Activated T-cell treated with anti-CD3 and anti-CD28 coated beads, Interleukin-2, amount 50 U/mL, for 72 hours (primary cell): ENCODE results near the gene PLA2G2E. TPM values are rescaled to one million over a fixed set of nuclear protein-coding genes. Genes with fewer than 3 reads are reported as not detected.
A peak's percentile ranks its signal among the peaks of the same experiment; 100 is the strongest.

Source experiments
- ATAC-seq, 2 donors: fragments of 150-1000 bp; cut with Tn5 transposase; replicated peaks in 1 of 2; 2 replicates each; pipeline ENCODE4 v1.10.0; 2021; ENCODE audit warnings: moderate library complexity in 2 of 2, mild to moderate bottlenecking in 1 of 2
- DNase-seq, 2 donors: peaks; one replicate each; pipeline ENCODE4 v3.0.0; 2021 to 2022; ENCODE audit warnings: mixed read lengths in 1 of 2
- H3K27ac Mint-ChIP-seq: one replicate; pipeline ENCODE4 v1.8.0; 2022; ENCODE audit warnings: mild to moderate bottlenecking, moderate library complexity, mixed read lengths
- H3K27me3 Mint-ChIP-seq: one replicate; pipeline ENCODE4 v1.8.0; 2022; ENCODE audit warnings: low read depth, mixed read lengths
- H3K36me3 Mint-ChIP-seq, 2 donors: one replicate each; pipeline ENCODE4 v1.8.0; 2022; ENCODE audit warnings: mixed read lengths in 2 of 2, mild to moderate bottlenecking in 1 of 2; ENCODE audit not compliant: insufficient read depth in 2 of 2
- H3K4me1 Mint-ChIP-seq: one replicate; pipeline ENCODE4 v1.8.0; 2022; ENCODE audit warnings: low read depth, mixed read lengths
- H3K4me3 Mint-ChIP-seq, 2 donors: one replicate each; pipeline ENCODE4 v1.8.0; 2022; ENCODE audit warnings: mild to moderate bottlenecking in 2 of 2, mixed read lengths in 2 of 2, moderate library complexity in 2 of 2
- H3K9me3 Mint-ChIP-seq, 2 donors: one replicate each; pipeline ENCODE4 v1.8.0; 2022; ENCODE audit warnings: mixed read lengths in 2 of 2
- total RNA-seq, 2 donors: library from RNA; stranded (reverse); gene quantifications; one replicate each; pipeline ENCODE4 v1.2.3, GENCODE V29; 2022

Gene PLA2G2E
- total RNA-seq, 2 donors from 2014 or later, result not detected

DNA sequence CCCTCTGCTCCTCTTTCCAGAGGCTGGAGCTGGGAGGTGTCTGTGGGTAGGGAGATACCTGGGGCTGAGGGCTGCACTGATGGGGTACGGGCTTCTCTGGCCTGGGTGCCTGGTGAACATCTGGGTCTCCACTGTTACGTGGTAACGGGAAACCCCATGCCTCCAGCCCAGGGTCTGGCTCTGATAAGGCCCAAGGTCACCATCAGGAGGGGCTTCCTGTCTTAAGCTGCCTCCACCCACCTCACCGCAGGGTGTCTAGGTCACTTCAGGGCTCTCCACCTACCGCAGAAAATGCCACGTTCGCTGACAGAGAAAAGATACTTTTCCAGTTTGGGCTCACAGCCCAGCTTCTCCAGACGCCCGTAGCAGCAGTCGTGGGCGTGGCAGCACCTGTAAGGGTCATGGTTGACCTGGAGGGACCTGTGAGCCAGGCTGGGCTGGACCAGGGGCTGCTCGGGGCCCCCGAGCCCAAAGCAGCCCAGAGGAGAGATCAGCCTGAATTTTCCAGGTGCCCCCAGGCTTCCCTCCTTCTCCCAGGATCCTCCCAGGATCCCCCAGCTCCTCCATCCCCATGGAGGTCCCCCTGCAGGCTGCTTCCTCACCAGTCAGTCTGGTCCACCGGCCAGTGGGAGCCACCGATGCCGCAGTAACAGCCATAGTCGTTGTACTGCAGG is 1.3 kb downstream of the PLA2G2E start:
- no peak for DNase-seq
- ATAC-seq, result no peak
- H3K27ac Mint-ChIP-seq, result no peak overlapping the region
- peaks cover 7% of the 10 kb centered on the region for H3K4me1 Mint-ChIP-seq
- no peaks in the 10 kb centered on the region for H3K27me3 Mint-ChIP-seq
- H3K9me3 Mint-ChIP-seq, result no peaks in the 10 kb centered on the region
- H3K36me3 Mint-ChIP-seq, result no peaks in the 10 kb centered on the region
- no peak overlapping the region for H3K4me3 Mint-ChIP-seq

DNA sequence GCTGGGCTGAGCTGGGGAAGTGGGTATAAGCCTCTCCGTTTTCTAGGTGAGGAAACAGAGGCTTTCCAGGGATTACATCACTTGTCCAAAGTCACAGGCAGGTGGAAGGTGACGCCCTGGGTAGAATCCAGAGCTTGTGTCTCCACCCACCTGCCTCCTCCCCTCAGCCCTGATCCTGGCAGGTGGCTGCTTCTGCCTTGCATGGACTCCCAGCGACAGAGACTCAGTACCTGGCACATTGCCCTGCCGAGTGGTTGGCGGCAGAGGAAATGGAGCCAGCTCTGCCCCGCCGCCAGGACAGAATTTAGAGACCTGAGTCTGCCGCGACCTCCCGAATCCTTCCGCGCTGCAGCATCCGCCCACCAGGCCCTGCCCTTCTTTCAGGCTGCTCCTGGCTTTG is 2.1 kb downstream of the PLA2G2E start:
- H3K4me3 Mint-ChIP-seq, result no peak overlapping the region
- ATAC-seq (no peak), DNase-seq (no peak)
- H3K27me3 Mint-ChIP-seq, result no peaks in the 10 kb centered on the region
- no peak overlapping the region for H3K27ac Mint-ChIP-seq
- H3K9me3 Mint-ChIP-seq, result no peaks in the 10 kb centered on the region
- H3K4me1 Mint-ChIP-seq, result peaks cover 7% of the 10 kb centered on the region
- H3K36me3 Mint-ChIP-seq, result no peaks in the 10 kb centered on the region

DNA sequence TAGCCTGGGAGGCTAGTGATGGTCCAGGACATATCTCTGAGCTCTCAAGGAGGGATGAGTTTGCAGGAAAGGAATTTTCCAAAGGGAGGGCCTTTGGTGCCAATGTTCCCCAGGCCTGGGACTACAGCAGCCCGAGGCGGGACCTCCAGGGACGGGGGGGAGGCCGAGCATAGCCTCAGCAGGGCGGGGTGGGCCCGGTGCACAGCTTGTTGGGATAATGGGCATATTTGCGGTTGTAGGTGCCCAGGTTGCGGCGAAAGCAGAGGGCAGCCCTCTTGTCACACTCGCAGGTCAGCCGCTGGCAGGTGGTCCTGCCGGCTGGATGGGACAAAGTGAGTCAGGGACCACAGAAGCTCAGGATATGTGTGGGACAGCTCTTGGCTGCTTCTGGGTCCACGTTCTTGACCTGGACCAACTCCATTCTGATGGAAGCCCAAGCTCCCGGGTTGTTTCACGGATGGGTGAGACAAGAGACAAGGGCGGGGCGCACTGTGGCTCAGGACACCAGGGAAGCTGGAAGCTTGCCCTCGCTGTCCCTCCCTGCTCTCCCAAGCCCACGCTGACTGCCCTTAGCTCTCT is 3.2 kb downstream of the PLA2G2E start:
- DNase-seq, result no peak
- peaks cover 7% of the 10 kb centered on the region for H3K4me1 Mint-ChIP-seq
- no peaks in the 10 kb centered on the region for H3K27me3 Mint-ChIP-seq
- H3K4me3 Mint-ChIP-seq, result no peak overlapping the region
- no peak for ATAC-seq
- no peak overlapping the region for H3K27ac Mint-ChIP-seq
- no peaks in the 10 kb centered on the region for H3K36me3 Mint-ChIP-seq
- H3K9me3 Mint-ChIP-seq, result no peaks in the 10 kb centered on the region

DNA sequence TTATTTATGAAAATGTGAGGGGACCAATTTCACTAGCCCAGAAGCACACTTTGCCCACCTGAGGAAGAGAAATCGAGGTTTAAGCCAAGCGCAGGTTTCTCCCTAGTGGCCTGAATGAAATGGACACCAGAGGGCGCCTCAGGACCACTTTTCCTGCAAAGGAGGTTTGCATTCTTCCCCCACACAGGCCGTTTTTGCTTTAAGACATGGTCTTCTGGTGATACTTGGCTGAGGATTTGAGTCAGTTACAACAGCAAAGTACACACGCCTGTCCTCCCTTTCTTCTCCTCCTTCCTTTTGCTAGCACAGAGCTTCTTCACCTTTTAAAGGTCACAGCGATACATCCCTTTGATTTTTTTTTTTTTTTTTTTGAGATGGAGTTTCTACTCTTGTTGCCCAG is 5.4 kb downstream of the PLA2G2E start:
- peaks cover 7% of the 10 kb centered on the region for H3K4me1 Mint-ChIP-seq
- ATAC-seq, result peak; percentile 72 to 80

DNA sequence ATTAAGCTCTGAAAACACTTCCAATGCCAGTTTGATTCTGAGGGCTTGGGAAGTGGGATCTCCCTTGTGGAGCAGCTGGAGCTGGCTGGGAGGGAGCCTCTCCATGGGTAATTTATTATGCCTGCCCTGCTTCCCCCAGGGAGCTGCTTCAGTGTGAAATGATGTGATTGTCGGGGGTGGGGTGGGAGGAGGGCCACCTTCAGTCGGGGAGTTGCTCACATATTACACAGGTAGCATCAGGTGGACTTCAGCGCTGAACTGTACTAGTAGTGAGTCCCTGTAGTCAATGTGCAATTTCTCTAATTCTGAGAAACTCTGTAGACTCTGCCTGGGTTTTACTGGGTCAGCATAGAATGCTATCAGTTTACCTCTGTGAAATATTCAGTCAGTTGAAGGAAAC is 12.8 kb downstream of the PLA2G2E start:
- no peak overlapping the region for H3K27ac Mint-ChIP-seq
- H3K4me1 Mint-ChIP-seq, result no peaks in the 10 kb centered on the region
- no peak overlapping the region for H3K4me3 Mint-ChIP-seq
- no peak for DNase-seq
- peaks cover 0 to 14% of the 10 kb centered on the region in 2 donors for H3K36me3 Mint-ChIP-seq
- ATAC-seq, result no peak
- H3K9me3 Mint-ChIP-seq, result no peaks in the 10 kb centered on the region
- H3K27me3 Mint-ChIP-seq, result no peaks in the 10 kb centered on the region

More for the DNA sequence above, 5.4 kb downstream of the PLA2G2E start:
- peak; percentile 82 to 83 for DNase-seq
- H3K9me3 Mint-ChIP-seq, result no peaks in the 10 kb centered on the region
- no peaks in the 10 kb centered on the region for H3K36me3 Mint-ChIP-seq
- peak overlapping the region; percentile 34 for H3K27ac Mint-ChIP-seq
- H3K27me3 Mint-ChIP-seq, result no peaks in the 10 kb centered on the region
- no peak overlapping the region for H3K4me3 Mint-ChIP-seq

DNA sequence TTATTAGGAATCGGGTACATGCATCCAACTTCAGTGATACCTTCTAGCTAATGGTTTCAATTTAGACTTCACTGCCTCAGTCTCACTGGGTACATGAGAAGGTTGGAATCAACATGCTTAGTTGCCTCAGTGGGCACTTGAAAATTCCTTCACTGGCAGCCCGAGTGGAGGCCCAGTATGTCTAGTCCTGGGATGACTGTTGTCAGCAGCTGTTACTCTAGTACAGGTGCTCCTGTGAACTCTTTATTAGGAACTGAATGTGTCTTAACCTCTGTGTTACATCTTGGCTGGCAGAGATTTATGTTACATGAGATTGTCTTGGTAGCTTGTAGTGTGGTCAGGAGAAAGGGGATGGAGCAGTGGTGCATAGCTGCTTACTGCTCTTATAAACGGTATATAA is 13.4 kb downstream of the PLA2G2E start:
- ATAC-seq, result no peak
- no peaks in the 10 kb centered on the region for H3K27me3 Mint-ChIP-seq
- no peaks in the 10 kb centered on the region for H3K9me3 Mint-ChIP-seq
- no peak overlapping the region for H3K27ac Mint-ChIP-seq
- H3K36me3 Mint-ChIP-seq, result peaks cover 1 to 16% of the 10 kb centered on the region in 2 donors
- no peak for DNase-seq
- no peaks in the 10 kb centered on the region for H3K4me1 Mint-ChIP-seq
- H3K4me3 Mint-ChIP-seq, result no peak overlapping the region

DNA sequence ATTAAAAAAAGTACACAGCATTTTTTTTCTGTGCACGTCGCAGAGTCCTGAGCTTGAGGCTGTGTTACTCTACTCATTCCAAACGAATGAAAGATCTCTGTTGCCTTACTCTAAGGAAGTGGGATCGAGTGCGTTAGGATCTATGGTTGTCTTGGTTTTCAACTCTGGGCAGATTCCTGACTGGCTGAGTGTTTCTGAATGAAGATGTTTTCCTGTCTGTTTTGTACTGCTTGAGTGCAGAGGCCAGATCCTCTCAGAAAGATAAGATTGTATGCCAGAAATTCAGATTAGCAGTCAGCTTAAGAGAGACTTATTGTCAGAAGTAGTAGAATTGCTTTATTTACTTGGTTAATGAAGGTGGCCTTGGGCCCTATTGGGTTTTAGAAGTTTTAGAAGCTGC is 14.0 kb downstream of the PLA2G2E start:
- peaks cover 2 to 18% of the 10 kb centered on the region in 2 donors for H3K36me3 Mint-ChIP-seq
- no peaks in the 10 kb centered on the region for H3K27me3 Mint-ChIP-seq
- no peaks in the 10 kb centered on the region for H3K9me3 Mint-ChIP-seq
- H3K27ac Mint-ChIP-seq, result no peak overlapping the region
- DNase-seq (no peak), ATAC-seq (no peak)
- no peak overlapping the region for H3K4me3 Mint-ChIP-seq
- H3K4me1 Mint-ChIP-seq, result no peaks in the 10 kb centered on the region

DNA sequence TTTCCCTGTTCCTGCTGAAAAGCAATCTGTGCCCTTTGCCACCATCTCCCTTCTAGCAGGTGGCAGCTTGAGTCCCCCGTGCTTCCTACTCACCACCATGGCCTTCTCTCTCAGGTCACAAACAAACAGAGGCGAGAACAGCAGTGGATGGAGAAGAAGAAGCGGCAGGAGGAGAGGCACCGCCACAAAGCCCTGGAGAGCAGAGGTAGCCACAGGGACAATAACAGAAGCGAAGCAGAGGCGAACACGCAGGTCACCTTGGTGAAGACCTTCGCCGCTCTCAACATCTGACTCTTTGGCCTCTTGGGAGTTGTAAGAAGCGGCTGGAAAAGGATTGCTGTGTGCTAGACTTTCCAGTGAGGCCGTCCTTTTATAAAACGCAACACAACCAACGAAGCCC is 16.0 kb downstream of the PLA2G2E start:
- Mint-ChIP-seq H3K27ac (no peak overlapping the region), H3K9me3 (no peaks in the 10 kb centered on the region)

DNA sequence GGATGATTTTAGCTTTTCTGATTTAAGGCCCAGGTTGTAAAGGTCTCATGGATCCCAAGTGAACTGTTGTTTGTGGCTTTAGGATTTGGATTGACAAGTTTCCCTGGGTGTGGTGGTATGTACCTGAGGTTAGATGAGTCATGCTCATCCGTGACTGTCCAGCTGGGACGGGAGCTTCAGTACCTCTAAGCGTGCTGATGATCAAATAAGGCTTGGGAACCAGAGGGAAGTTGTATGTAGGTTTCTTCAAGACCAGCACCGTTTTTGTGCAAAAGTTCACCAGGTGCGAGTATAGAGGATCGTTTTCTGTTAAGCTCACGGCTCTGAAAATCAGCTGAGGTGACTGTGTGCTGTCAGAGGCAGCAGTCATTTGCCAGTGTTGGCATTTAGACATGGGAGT is 19.8 kb downstream of the PLA2G2E start:
- ATAC-seq (no peak), DNase-seq (no peak)
- no peak overlapping the region for H3K4me3 Mint-ChIP-seq
- H3K9me3 Mint-ChIP-seq, result no peaks in the 10 kb centered on the region
- H3K36me3 Mint-ChIP-seq, result peaks cover 4 to 29% of the 10 kb centered on the region in 2 donors
- no peak overlapping the region for H3K27ac Mint-ChIP-seq
- H3K4me1 Mint-ChIP-seq, result no peaks in the 10 kb centered on the region
- no peaks in the 10 kb centered on the region for H3K27me3 Mint-ChIP-seq

More for the DNA sequence above, 16.0 kb downstream of the PLA2G2E start:
- Mint-ChIP-seq H3K27me3 (no peaks in the 10 kb centered on the region), H3K36me3 (peaks cover 2 to 22% of the 10 kb centered on the region in 2 donors), H3K4me3 (no peak overlapping the region), H3K4me1 (no peaks in the 10 kb centered on the region)
- DNase-seq (no peak), ATAC-seq (no peak)

DNA sequence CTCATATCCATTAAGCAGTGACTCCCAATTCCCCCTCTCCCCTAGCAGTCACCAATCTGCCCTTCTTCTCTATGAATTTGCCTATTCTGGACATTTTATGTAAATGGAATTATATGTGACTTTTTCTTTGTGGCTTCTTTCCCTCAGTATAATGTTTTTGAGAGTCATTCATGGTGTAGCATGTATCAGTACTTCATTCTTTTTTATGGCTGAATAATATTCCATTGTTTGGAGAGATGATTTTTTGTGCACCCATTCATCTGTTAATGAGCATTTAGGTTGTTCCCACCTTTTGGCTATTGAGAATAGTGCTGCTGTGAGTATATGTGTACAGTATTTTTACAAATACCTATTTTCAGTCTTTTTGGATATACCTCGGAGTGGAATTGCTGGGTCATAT is 21.8 kb downstream of the PLA2G2E start:
- no peak overlapping the region for H3K4me3 Mint-ChIP-seq
- no peaks in the 10 kb centered on the region for H3K9me3 Mint-ChIP-seq
- DNase-seq, result no peak
- no peak overlapping the region for H3K27ac Mint-ChIP-seq
- H3K4me1 Mint-ChIP-seq, result no peaks in the 10 kb centered on the region
- H3K36me3 Mint-ChIP-seq, result peaks cover 4 to 26% of the 10 kb centered on the region in 2 donors
- no peaks in the 10 kb centered on the region for H3K27me3 Mint-ChIP-seq
- no peak for ATAC-seq

DNA sequence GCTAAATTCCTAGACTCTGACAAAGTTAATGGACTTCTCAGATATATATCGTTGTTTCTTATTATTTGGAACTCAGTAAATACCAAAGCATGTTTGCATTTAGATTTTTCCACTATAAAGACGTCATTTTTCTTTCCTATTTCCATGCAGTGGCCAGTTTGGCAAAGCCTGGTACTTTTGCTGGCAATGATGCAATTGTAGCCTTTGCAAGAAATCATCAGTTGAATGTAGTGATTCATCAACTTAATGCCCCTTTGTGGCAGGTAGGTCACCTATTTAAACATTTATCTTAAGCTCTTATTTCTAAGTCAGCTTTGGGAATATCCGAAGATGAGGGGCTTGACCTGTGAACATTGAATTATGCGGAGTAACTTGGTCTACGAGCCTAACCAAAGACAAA is 29.2 kb downstream of the PLA2G2E start:
- H3K27me3 Mint-ChIP-seq, result no peaks in the 10 kb centered on the region
- H3K4me3 Mint-ChIP-seq, result no peak overlapping the region
- DNase-seq (no peak), ATAC-seq (no peak)
- peak overlapping the region; percentile 43 for H3K27ac Mint-ChIP-seq
- no peaks in the 10 kb centered on the region for H3K4me1 Mint-ChIP-seq
- H3K36me3 Mint-ChIP-seq, result peaks cover 9% of the 10 kb centered on the region in 2 donors
- H3K9me3 Mint-ChIP-seq, result no peaks in the 10 kb centered on the region

DNA sequence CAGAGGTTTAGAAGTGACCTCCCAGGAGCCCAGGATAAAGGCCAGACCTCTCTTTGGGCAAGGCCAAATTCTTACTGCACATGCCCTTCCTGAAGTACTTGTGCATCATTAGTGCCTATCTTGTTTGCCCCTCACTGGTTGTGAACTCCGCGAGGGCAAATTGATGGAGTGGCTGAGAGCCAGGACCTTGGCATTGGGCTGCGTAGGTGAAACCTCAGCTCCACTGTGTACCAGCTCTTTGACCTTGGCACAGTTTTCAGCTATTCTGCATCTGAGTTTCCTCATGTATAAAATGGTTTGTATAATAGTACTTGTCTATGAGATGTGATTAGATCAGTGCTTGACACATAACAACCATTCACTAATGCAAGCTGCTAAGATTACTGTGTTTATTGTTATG is 29.7 kb downstream of the PLA2G2E start:
- peaks cover 3 to 9% of the 10 kb centered on the region in 2 donors for H3K36me3 Mint-ChIP-seq
- no peak for ATAC-seq
- H3K27me3 Mint-ChIP-seq, result no peaks in the 10 kb centered on the region

DNA sequence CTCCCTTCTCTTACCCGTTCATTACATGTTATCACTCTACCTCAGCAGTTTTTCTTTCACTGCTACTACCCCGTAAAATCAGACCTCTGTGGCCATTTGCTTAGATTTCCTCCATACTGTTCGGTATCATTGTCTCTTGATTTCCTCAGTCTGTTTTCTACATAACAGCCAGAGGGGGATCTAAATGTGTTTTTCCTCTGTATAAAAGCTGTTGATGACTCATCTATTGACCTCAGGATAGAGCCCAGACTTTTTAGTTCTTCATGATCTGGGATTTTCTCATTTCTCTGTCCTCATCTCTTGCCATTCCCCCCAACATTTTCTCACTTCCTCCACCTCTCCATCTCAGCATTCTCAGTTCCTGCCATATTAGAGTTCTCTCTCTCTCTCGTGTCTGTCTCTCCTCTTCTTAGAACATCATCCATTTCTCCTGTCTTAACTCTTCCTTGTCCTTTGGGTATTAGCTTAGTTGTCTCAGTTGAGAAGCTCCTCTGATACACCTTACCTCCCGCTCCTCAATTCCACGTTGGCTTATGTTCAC is 30.7 kb downstream of the PLA2G2E start:
- Mint-ChIP-seq H3K4me3 (no peak overlapping the region), H3K36me3 (peaks cover 3 to 9% of the 10 kb centered on the region in 2 donors), H3K27ac (no peak overlapping the region), H3K9me3 (no peaks in the 10 kb centered on the region), H3K4me1 (peaks cover 5% of the 10 kb centered on the region), H3K27me3 (no peaks in the 10 kb centered on the region)
- DNase-seq (no peak), ATAC-seq (no peak)

More for the DNA sequence above, 29.7 kb downstream of the PLA2G2E start:
- Mint-ChIP-seq H3K4me3 (no peak overlapping the region), H3K9me3 (no peaks in the 10 kb centered on the region), H3K27ac (no peak overlapping the region), H3K4me1 (peaks cover 2% of the 10 kb centered on the region)
- no peak for DNase-seq

DNA sequence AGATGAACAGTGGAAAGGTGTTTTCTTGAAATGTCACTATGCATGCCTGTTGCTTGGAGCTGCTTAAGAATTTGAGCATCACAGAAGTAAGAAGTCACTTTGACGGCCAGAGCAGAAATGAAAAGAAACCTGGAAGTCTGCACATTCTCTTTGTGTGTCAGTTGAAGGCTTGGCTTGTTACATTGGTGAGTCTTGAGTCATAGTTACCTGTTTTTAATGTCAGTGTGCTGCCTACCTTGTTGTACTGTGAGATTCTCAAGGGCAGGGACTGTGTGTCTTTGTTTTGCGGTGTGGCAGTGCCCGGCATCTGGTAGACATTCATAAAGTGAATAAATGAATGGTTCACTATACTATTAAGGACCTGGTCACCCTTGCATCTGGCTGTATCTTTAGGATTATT is 31.3 kb downstream of the PLA2G2E start:
- Mint-ChIP-seq H3K4me1 (peaks cover 5% of the 10 kb centered on the region), H3K9me3 (no peaks in the 10 kb centered on the region), H3K27ac (no peak overlapping the region), H3K4me3 (no peak overlapping the region), H3K27me3 (no peaks in the 10 kb centered on the region), H3K36me3 (peaks cover 0 to 9% of the 10 kb centered on the region in 2 donors)
- no peak for DNase-seq
- no peak for ATAC-seq
